ENCODE results near the gene SNPH.

The SNPH gene

GRCh38 chr20:1295276-1295930 lies 29.3 kb downstream of the SNPH start:
- Histone ChIP-seq H3K9me3 (ENCODE audit: insufficient read depth, low read depth, low read length) (no peaks in the 10 kb centered on the region), H3F3A (ENCODE audit: low read depth) (no peaks in the 10 kb centered on the region), H4K20me1 (ENCODE audit: insufficient read depth, low read length, poor library complexity, severe bottlenecking) (no peaks in the 10 kb centered on the region), H3K9me2 (replicated peaks; ENCODE audit: low read depth, low read length) (no peaks in the 10 kb centered on the region), H3K4me1 (ENCODE audit: insufficient read depth, low read length, poor library complexity, severe bottlenecking) (peaks cover 6% of the 10 kb centered on the region), H3K9ac (ENCODE audit: low read depth, low read length, poor library complexity, severe bottlenecking) (no peak overlapping the region), H3K4me2 (ENCODE audit: low read depth, low read length, poor library complexity, severe bottlenecking) (no peak overlapping the region), H3K36me3 (ENCODE audit: insufficient read depth, low read length) (no peaks in the 10 kb centered on the region), H2AFZ (ENCODE audit: low read length) (no peak overlapping the region), H3K79me2 (ENCODE audit: insufficient read depth, low read length) (no peaks in the 10 kb centered on the region), H3K27me3 (ENCODE audit: insufficient read depth, low read length, poor library complexity, severe bottlenecking) (no peaks in the 10 kb centered on the region), H3K4me3 (ENCODE audit: low read length, poor library complexity, severe bottlenecking) (no peak overlapping the region)
- TF ChIP-seq EZH2phosphoT487 (IDR thresholded peaks at IDR 0.05; ENCODE audit: borderline replicate concordance), result no peak
- TF ChIP-seq CTCF (conservative IDR thresholded peaks at IDR 0.05; ENCODE audit: low read length), result no peak

- Histone ChIP-seq H3K4me3 (ENCODE audit: low read length, poor library complexity, severe bottlenecking) (no peak overlapping the region), H3K79me2 (ENCODE audit: insufficient read depth, low read length) (no peaks in the 10 kb centered on the region), H3K4me1 (ENCODE audit: insufficient read depth, low read length, poor library complexity, severe bottlenecking) (peaks cover 13% of the 10 kb centered on the region), H3F3A (ENCODE audit: low read depth) (no peaks in the 10 kb centered on the region), H3K36me3 (ENCODE audit: insufficient read depth, low read length) (no peaks in the 10 kb centered on the region), H3K4me2 (ENCODE audit: low read depth, low read length, poor library complexity, severe bottlenecking) (no peak overlapping the region), H3K9ac (ENCODE audit: low read depth, low read length, poor library complexity, severe bottlenecking) (no peak overlapping the region), H3K9me2 (replicated peaks; ENCODE audit: low read depth, low read length) (no peaks in the 10 kb centered on the region), H3K9me3 (ENCODE audit: insufficient read depth, low read depth, low read length) (no peaks in the 10 kb centered on the region), H3K27me3 (ENCODE audit: insufficient read depth, low read length, poor library complexity, severe bottlenecking) (no peaks in the 10 kb centered on the region), H4K20me1 (ENCODE audit: insufficient read depth, low read length, poor library complexity, severe bottlenecking) (no peaks in the 10 kb centered on the region), H2AFZ (ENCODE audit: low read length) (no peak overlapping the region)
- TF ChIP-seq EZH2phosphoT487 (IDR thresholded peaks at IDR 0.05; ENCODE audit: borderline replicate concordance) (no peak), CTCF (conservative IDR thresholded peaks at IDR 0.05; ENCODE audit: low read length) (no peak)
Measured at GRCh38 chr20:1296117-1296610, 30.1 kb downstream of the SNPH start.

- no peak overlapping the region for H3K9ac ChIP-seq (ENCODE audit: low read depth, low read length, poor library complexity, severe bottlenecking)
- H3K9me3 ChIP-seq (ENCODE audit: insufficient read depth, low read depth, low read length), result no peaks in the 10 kb centered on the region
- H3K9me2 ChIP-seq (replicated peaks; ENCODE audit: low read depth, low read length), result no peaks in the 10 kb centered on the region
- peaks cover 16% of the 10 kb centered on the region for H3K4me1 ChIP-seq (ENCODE audit: insufficient read depth, low read length, poor library complexity, severe bottlenecking)
- H3F3A ChIP-seq (ENCODE audit: low read depth), result no peaks in the 10 kb centered on the region
- no peaks in the 10 kb centered on the region for H3K27me3 ChIP-seq (ENCODE audit: insufficient read depth, low read length, poor library complexity, severe bottlenecking)
- H3K36me3 ChIP-seq (ENCODE audit: insufficient read depth, low read length), result no peaks in the 10 kb centered on the region
- no peak overlapping the region for H3K4me3 ChIP-seq (ENCODE audit: low read length, poor library complexity, severe bottlenecking)
- no peaks in the 10 kb centered on the region for H4K20me1 ChIP-seq (ENCODE audit: insufficient read depth, low read length, poor library complexity, severe bottlenecking)
- no peaks in the 10 kb centered on the region for H3K79me2 ChIP-seq (ENCODE audit: insufficient read depth, low read length)
- TF ChIP-seq EZH2phosphoT487 (IDR thresholded peaks at IDR 0.05; ENCODE audit: borderline replicate concordance), result no peak
- TF ChIP-seq CTCF (conservative IDR thresholded peaks at IDR 0.05; ENCODE audit: low read length), result no peak
- H2AFZ ChIP-seq (ENCODE audit: low read length), result no peak overlapping the region
- no peak overlapping the region for H3K4me2 ChIP-seq (ENCODE audit: low read depth, low read length, poor library complexity, severe bottlenecking)
Measured at GRCh38 chr20:1296922-1297321, 30.8 kb downstream of the SNPH start.
